ENCODE data around the gene LYRM7.

LYRM7 gene

DNA sequence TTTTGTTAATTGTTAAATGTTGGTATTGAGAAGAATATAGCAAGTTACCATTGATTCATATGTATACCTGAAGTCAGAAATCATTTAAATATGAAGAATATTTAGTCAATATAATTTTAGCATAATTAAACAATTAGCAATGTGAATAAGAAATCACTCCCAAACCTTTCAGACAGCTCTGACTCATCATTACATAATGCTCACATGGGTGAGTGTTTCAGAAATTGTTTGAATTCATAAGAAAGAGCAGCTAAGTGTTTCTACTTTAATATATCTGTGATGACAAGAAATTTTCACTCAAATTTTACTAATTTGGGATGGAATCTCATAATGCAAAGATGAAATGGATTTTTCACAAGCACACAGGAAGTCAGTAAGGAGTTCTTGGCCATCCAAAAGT is 51.1 kb downstream of the LYRM7 start:
- TF ChIP-seq EZH2phosphoT487 (IDR thresholded peaks at IDR 0.05; ENCODE audit: borderline replicate concordance, low read length): no peak
- TF ChIP-seq, protein P1, sequence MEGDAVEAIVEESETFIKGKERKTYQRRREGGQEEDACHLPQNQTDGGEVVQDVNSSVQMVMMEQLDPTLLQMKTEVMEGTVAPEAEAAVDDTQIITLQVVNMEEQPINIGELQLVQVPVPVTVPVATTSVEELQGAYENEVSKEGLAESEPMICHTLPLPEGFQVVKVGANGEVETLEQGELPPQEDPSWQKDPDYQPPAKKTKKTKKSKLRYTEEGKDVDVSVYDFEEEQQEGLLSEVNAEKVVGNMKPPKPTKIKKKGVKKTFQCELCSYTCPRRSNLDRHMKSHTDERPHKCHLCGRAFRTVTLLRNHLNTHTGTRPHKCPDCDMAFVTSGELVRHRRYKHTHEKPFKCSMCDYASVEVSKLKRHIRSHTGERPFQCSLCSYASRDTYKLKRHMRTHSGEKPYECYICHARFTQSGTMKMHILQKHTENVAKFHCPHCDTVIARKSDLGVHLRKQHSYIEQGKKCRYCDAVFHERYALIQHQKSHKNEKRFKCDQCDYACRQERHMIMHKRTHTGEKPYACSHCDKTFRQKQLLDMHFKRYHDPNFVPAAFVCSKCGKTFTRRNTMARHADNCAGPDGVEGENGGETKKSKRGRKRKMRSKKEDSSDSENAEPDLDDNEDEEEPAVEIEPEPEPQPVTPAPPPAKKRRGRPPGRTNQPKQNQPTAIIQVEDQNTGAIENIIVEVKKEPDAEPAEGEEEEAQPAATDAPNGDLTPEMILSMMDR (IDR thresholded peaks at IDR 0.05; ENCODE audit: low read depth, low read length, poor library complexity, severe bottlenecking): no peak
- H3K9me2 ChIP-seq (replicated peaks; ENCODE audit: control insufficient read depth, low read length): no peaks in the 10 kb centered on the region
- H3K27me3 ChIP-seq (ENCODE audit: control insufficient read depth, low read length): no peaks in the 10 kb centered on the region
- H3K27ac ChIP-seq (ENCODE audit: low read depth, low read length): no peak overlapping the region
- H3F3A ChIP-seq (ENCODE audit: control insufficient read depth, insufficient read depth): no peaks in the 10 kb centered on the region
- peaks cover 9% of the 10 kb centered on the region; the same call in 1 of the 2 replicates for H3K79me2 ChIP-seq (ENCODE audit: control insufficient read depth, low read length)
- H3K4me3 ChIP-seq (ENCODE audit: low read length): no peak overlapping the region
- H3K4me1 ChIP-seq (ENCODE audit: control insufficient read depth, low read length): peaks cover 13% of the 10 kb centered on the region
- H3K9me3 ChIP-seq (ENCODE audit: control insufficient read depth, insufficient read depth, low read length): no peaks in the 10 kb centered on the region
- peaks cover 24% of the 10 kb centered on the region for H3K36me3 ChIP-seq (ENCODE audit: control insufficient read depth, low read length)
- no peak overlapping the region for H3K4me2 ChIP-seq (ENCODE audit: low read length)
- no peaks in the 10 kb centered on the region for H4K20me1 ChIP-seq (ENCODE audit: control insufficient read depth, insufficient read depth, low read depth, low read length)

DNA sequence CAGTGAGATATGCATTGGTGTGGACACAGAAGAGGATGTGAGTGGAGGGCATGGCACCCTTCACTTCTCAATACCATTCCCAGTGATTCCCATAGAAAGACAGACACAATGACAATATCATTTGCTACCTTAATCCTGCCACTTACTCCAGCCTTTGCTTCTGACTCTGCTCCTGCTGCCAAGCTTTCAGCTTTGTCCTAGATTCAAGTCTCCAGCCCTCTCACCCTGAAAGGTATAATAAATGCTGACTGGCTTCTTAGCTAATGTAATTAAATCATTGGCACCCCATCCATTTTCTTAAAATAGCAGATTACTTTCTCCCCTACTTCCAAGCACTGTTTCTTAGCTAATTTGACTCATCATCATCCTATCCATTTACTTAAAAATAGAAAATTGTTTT is 52.0 kb downstream of the LYRM7 start:
- Histone ChIP-seq H3K27ac (ENCODE audit: low read depth, low read length) (no peak overlapping the region), H3K36me3 (ENCODE audit: control insufficient read depth, low read length) (peaks cover 24% of the 10 kb centered on the region), H3K9me3 (ENCODE audit: control insufficient read depth, insufficient read depth, low read length) (no peaks in the 10 kb centered on the region), H3K79me2 (ENCODE audit: control insufficient read depth, low read length) (peaks cover 9% of the 10 kb centered on the region; the same call in 1 of the 2 replicates), H3K4me1 (ENCODE audit: control insufficient read depth, low read length) (peaks cover 13% of the 10 kb centered on the region), H3K9me2 (replicated peaks; ENCODE audit: control insufficient read depth, low read length) (no peaks in the 10 kb centered on the region), H3K4me3 (ENCODE audit: low read length) (no peak overlapping the region), H3K27me3 (ENCODE audit: control insufficient read depth, low read length) (no peaks in the 10 kb centered on the region), H3K4me2 (ENCODE audit: low read length) (no peak overlapping the region), H3F3A (ENCODE audit: control insufficient read depth, insufficient read depth) (no peaks in the 10 kb centered on the region), H4K20me1 (ENCODE audit: control insufficient read depth, insufficient read depth, low read depth, low read length) (no peaks in the 10 kb centered on the region)
- no peak for TF ChIP-seq EZH2phosphoT487 (IDR thresholded peaks at IDR 0.05; ENCODE audit: borderline replicate concordance, low read length)
- TF ChIP-seq, protein P1 (IDR thresholded peaks at IDR 0.05; ENCODE audit: low read depth, low read length, poor library complexity, severe bottlenecking): no peak

DNA sequence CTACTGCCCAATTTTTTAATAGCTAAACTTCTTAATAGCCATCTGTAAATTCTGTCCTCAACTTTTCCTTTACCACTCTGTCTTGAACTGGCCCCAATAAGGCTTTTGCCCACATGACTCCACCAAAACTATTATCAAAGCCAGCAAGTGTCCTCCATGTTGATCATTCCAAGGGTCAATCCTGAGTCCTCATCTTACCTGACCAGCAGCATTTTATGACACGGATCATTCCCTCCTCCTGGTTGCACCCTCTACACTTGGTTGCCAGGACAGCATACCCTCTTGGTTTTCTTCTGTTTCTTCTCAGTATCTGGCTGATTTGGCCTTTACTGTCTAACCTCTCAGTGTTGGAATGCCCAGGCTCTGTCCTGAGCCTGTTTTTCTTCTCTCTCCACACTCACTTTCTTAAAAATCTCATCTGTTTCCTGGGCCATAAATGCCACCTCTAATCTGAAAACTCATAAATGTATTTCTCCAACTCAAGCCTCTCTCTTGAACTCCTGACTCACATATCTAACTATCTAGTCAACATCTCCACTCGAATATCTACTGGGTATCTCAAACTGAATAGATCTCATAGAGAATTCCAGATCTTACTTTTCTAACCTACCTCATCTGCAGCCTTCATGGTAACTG is 53.1 kb downstream of the LYRM7 start:
- no peak for TF ChIP-seq EZH2phosphoT487 (IDR thresholded peaks at IDR 0.05; ENCODE audit: borderline replicate concordance, low read length)
- TF ChIP-seq, protein P1 (IDR thresholded peaks at IDR 0.05; ENCODE audit: low read depth, low read length, poor library complexity, severe bottlenecking): no peak
- Histone ChIP-seq H3K4me2 (ENCODE audit: low read length) (no peak overlapping the region), H3K4me3 (ENCODE audit: low read length) (no peak overlapping the region), H3K4me1 (ENCODE audit: control insufficient read depth, low read length) (peaks cover 13% of the 10 kb centered on the region), H4K20me1 (ENCODE audit: control insufficient read depth, insufficient read depth, low read depth, low read length) (no peaks in the 10 kb centered on the region), H3F3A (ENCODE audit: control insufficient read depth, insufficient read depth) (no peaks in the 10 kb centered on the region), H3K36me3 (ENCODE audit: control insufficient read depth, low read length) (peaks cover 24% of the 10 kb centered on the region), H3K27ac (ENCODE audit: low read depth, low read length) (no peak overlapping the region), H3K9me2 (replicated peaks; ENCODE audit: control insufficient read depth, low read length) (no peaks in the 10 kb centered on the region), H3K79me2 (ENCODE audit: control insufficient read depth, low read length) (peaks cover under 1% of the 10 kb centered on the region; the same call in 1 of the 2 replicates), H3K27me3 (ENCODE audit: control insufficient read depth, low read length) (no peaks in the 10 kb centered on the region), H3K9me3 (ENCODE audit: control insufficient read depth, insufficient read depth, low read length) (no peaks in the 10 kb centered on the region)
